Cardiac septum (tissue), 1 donor: ENCODE measurements around the gene TEX261. TPM values are rescaled to one million over a fixed set of nuclear protein-coding genes. Genes with fewer than 3 reads are reported as not detected.
"Not testable (repeated sequence)": the region's sequence is repeated elsewhere in the genome, so short reads cannot be mapped to it uniquely, and the experiment has no call there.

Experiments
- DNase-seq: peaks from one replicate; pipeline ENCODE4 v3.0.0-alpha.2; 2020; ENCODE audit warnings: low spot score
- intact Hi-C: fragments of 100-400 bp; cut with DNase I; formaldehyde crosslinking; loops from one replicate; pipeline ENCODE4 v1.14.0; 2022
- long read RNA-seq: library from polyadenylated mRNA; unstranded; transcript quantifications from one replicate; pipeline ENCODE4 v2.0.0, GENCODE V29; 2021
- total RNA-seq: library from RNA; stranded (reverse); fragmentation: NEBNext Ultra II Directional; extraction: Animal tissue kit (Norgen Biotek cat#: 25700); gene quantifications from one replicate; pipeline ENCODE4 v1.2.1, GENCODE V29; 2021
- donor health status: DM: no; HTN: no; CAD: no.

Gene TEX261
- 46.1 TPM for total RNA-seq
- long read RNA-seq, transcript TEX261-201 (6 exons, 3,441 nt), result major isoform, 43 of 65 reads
- long read RNA-seq, partial matches to known transcripts, result 1 of 65 reads
- long read RNA-seq, other reads (novel, unspliced or antisense), result 19 of 65 reads

DNA sequence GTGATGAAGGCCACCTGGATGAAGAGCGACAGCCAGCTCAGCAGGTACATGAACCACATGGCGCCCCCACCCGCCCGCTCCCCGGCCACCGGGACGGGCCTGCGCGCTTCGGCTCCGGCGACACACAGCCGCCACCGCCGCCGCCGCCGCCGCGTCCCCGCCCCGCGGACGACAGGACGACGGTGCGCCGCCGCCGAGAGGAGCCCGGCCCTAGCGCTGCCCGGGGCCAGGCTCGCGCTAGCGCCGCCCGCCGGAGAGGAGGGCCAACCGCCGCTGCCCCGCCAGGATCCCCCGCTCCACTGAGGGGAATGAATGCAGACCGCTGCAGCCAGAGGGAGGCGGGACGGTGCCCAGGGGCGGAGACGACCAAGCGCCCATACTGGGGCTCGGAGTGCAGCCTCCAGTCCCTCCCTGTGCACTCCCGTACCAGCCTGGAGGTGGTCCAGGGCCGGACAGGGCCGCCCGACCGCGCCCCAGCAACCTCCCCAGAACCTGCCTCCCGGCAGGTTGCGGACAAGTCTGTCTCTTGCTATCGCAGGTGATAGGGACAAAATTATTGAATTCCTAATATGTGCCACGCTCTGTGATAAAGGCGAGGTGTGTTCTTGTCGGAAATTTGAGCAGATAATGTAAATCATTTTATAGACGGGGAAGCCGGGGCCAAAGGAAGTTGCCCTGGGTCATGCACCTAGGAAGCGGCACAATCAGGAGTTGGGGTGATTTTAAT is at the start of gene TEX261:
TSS of gene TEX261 (minus strand) at position 175 of the 727 bp plus-strand sequence. CDS start at position 59, 116 bp downstream.
- intact Hi-C loops, result loop anchor here (5.0 kb wide), 1 partner anchor 72 kb away; the partner anchor contains the start of gene NAGK

DNA sequence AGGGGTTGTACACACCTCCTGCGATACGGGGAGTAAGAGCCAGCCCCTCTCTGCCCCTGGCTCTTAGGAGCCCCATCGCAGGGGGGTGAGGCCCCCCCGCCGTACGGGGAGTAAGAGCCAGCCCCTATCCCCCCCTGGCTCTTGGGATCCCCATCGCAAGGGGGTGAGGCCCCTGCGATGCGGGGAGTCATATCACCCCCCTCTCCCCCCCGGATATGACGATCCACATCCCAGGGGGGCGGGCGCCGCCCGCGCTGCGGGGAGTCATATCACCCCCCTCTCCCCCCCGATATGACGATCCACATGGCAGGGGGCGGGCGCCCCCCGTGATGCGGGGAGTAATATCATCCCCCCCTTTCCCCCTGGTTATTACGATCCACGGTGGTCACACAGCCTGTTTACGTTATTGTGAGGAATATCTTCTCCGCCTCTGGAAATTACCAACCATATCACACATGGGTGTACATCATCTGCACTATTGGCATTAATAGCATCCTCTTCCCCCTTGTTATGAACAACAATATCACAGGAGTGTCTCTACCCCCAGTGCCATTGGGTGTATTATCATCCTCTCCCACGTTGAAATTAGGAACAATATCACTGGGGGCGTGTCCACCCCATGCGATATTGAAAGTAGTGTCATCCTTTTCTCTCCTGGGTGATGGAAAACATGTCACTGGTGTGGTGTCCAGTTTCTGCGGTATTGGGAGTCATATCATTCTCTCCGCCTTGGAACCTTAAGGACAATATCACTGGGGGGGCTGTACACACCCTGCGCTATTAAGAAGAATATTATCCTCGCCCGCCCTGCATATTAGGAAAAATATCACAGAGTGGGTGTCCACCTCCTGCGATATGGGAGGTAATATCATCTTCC is 49.1 kb upstream of the TEX261 start:
- DNase-seq, result no peak
- intact Hi-C loops, result no loop called here

More for the DNA sequence above, at the start of gene TEX261:
- peak; percentile 95 for DNase-seq

DNA sequence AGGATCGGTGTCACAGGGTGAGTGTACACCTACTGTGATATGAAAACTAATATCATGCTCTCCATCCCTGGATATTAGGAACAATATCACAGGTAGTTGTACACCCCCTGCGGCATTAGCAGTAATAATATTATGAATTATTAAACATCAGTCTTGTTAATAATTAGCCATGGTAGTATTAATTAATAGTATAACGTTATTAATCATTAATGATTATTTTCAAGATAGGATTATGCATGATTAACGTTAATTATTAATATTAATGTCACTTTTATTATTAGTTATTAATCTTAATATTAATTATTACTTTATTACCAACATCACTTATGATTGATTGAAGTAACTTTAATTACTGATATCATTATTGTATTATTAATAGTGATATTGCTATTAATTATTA is 47.6 kb upstream of the TEX261 start:
- no peak for DNase-seq
- intact Hi-C loops, result no loop called here

DNA sequence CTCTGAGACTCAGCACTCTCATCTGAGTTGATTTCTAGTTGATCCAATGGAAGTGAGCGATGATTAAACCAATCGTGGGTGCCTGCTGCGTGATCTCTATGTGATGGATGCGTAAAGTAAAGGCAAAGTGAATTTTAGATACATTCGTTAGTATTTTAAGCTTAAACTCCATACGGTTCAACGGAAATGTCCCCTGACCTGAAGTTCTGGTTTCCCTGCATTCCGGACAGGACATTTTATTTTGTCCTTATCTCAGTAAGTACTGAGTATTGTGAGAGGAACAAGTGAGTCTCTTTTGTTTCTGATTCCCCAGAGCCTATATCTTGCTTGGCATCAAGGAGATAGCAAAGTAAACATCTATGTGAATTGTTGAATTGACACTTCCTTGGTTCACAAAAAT is 41.6 kb upstream of the TEX261 start:
- DNase-seq, intact Hi-C loops: not testable (repeated sequence)

DNA sequence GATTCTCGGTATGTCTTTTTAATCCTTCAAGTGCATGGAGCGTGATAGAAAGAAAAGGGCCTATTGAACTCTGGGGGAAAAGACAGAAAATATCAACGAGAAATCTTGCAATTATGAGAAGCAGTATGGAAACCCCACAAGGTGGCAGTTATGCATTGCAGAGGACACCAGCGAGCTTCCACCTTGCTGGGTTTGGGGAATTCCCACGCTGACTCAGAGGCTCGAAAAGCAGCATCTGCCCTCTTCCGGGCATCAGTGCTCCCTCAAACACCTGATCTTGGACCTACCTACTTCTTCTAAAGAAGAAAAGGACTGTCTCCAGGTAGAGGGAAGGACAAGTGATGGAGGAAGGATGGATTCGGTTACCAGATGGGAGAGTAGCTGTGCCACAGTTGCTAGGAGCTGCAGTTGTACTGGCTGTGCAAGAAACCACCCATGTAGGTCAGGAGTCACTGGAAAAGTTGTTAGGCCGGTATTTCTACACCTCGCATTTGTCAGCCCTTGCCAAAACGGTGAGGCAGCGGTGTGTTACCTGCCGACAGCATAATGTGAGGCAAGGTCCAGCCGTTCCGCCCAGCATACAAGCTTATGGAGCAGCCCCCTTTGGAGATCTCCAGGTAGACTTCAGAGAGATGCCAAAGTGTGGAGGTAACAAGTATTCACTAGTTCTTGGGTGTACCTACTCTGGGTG is 29.0 kb upstream of the TEX261 start:
- DNase-seq, intact Hi-C loops: not testable (repeated sequence)

DNA sequence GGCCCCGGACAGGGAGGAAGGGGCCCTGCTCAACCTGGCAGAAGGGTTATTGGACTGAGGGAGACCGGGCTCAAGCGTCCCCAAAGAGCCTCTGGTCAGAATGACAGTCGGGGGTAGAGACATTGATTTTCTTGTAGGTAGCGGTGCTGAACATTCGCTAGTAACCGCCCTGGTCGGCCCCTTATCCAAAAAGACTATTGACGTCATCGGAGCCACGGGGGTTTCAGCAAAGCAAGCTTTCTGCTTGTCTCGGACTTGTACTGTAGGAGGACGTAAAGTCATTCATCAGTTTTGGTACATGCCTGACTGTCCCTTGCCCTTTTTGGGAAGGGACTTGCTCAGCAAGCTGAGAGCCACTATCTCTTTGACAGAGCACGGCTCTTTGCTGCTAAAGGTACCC is 26.7 kb upstream of the TEX261 start:
- DNase-seq, intact Hi-C loops: not testable (repeated sequence)

DNA sequence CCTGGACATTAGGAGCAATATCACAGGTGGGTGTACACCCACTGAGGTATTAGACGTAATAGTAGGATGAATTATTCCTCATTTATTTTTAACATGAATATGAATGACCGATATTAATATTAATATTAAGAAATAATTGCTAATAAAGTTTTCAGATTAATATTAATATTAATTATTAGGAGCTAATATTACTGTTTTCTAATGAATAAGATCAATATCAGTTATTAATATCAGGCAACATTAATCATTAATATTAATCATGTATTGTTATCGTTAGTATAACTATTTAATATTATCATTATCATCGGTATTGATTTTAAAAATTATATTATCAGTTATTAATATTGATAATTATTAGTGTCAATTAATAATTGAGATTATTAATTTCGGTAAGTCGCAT is 25.3 kb upstream of the TEX261 start:
- intact Hi-C loops, DNase-seq: not testable (repeated sequence)

DNA sequence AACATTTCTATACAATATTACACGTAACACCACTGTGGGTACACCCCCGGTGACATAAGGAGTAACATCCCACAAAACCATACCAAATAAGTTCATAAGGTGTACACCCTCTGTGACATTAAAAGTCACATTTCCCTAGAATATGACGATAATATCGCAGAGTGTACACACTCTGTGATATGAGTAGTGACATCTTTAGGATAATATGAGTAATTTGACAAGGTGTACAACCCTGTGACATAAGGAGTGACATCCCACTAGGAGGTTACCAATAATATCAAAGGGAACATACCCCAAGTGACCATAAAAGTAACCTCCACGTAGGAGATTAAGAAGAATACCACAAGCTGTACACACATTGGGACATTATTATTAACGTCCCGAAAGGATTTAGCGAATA is 24.0 kb upstream of the TEX261 start:
- intact Hi-C loops, result no loop called here
- no peak for DNase-seq

DNA sequence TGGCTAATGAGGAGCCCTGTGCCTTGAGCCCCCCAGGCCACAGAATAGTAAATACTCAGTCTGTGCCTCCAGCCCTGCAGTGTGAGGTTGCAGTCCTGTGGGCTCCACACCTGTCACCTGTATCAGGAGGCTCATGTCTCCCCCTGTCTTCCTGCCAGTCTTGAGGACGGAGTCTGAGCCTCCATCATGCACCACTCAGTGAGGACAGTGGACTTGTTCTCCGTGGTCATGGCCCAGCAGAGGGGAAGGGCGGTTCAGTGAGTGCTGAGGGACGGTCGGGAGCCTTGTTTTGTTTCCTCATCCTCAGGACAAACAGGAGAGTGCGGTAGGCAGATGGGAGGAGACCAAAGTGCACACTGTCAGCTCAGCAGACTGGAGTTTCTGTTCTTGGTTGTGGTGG is 17.1 kb upstream of the TEX261 start:
- DNase-seq, result peak; percentile 67

DNA sequence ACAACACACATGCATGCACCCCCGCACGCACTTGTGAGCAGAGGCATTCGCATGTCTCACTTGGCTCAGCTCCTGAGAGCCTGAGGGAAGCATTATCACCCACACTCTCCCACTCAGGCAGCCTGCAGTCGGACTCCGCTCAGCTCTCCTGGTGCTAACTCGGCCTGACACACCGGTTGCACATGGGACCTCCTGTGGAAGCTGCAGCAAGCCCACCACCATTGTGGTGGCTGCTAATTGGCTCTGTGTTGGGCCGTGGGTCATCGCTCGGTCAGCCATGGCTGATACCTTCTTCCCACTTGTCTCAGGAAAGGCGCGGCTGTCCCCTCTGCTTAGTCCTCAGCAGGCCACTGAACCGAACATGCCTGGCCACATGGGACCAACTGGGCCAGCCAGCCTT is 13.7 kb upstream of the TEX261 start:
- DNase-seq, result peak; percentile 55
- intact Hi-C loops, result no loop called here

More for the DNA sequence above, 17.1 kb upstream of the TEX261 start:
- intact Hi-C loops, result not testable (repeated sequence)

DNA sequence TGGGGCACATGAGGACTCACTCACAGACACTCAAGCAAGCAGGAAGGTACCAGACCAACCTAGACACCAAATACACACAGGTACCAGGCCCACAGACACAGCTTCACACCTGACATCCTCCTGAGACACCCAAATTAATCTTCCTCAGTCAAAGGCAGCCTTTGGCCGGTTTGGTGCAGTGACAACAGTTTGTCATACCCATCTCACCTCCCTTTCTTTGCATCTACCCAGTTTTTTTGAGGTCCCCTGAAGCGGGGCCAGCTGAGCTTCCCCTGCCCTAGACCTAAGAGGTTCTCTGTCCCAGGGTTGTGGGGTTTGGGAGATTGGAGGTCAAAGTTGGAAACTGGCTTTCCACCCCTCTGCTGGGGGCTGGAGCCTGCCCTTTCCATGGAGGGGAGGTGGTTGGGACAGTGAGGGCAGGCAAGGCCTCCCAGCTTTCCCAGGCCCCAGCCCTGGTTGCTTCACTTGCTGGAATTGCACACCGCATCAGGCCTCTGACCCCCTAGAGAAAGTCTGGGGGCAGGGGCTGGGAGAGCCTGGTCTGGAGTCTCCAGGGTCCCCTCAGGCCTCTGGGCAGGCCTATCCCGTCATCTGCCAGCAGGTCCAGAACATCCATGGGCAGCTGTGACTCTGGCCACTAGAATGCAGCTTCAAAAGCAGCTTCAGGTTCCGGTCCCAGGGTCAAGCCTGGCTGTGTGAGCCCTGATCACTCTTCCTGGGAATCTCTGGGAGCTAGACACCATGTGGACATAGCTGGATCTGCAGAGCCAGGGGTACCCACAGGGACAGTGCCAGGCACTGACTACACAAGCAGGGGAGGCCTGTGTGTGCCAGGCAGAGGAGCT is 12.5 kb upstream of the TEX261 start:
- DNase-seq, result peak; percentile 67
- intact Hi-C loops, result no loop called here

DNA sequence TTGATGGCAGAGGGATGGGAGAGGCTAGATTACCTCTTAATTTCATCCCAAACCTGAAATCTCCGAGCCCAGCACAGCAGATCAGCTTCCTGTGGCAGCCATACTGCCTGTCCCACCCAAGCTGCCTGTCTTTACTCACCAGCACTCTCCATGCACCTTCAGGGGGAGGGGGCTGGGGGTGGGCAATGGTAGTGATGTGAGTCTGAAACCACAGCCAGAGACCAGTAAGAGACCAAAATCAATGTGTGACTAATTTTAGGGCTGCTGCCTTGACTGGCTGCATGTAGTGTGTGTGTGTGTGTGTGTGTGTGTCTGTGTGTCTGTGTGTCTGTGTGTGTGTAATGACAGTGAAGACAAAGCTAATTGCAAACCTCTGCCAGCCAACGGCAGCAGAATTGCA is 11.7 kb upstream of the TEX261 start:
- intact Hi-C loops, result no loop called here
- no peak for DNase-seq

DNA sequence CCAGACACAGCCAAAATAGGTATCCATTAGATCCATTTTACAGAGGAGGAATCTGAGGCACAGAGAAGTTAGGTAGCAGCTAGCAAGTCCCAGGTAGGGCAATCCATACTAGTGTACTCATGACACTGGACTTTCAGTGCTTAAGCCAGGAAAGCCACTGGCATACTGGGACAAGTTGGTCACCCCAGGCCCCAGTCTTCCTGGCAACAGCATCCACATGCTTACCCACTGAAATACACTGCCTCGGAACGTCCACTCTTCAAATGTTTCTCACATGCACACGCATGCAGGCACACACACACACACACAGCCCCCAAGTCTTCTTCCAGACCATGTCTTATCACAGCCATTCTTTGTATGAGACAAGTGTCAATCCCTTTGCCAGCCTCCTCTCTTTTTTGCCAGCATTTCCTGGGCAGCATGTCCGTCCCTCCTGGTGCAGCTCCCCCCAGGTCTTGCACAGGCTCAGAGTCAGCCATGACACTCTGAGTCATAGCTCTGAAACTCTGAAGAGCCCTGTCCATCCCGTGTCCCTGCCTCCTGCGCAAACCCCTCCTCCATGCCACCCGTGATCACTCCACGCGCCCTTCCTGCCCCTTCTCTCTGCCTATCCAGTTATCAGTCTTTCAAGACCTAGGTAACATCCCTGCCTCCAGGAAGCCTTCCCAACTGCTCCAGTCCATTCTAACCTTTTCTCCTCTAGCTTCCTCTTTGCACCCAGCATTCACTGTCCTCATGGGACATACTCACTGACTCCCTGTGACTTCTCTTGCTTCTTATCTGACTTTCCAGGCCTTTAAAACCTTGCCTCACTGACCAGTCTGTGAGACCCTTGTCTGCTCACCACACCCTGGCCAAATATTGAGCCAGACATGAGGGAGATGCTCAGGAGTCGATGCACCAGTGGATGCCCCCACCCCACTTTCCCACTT is 10.9 kb upstream of the TEX261 start:
- no peak for DNase-seq
- intact Hi-C loops, result no loop called here

DNA sequence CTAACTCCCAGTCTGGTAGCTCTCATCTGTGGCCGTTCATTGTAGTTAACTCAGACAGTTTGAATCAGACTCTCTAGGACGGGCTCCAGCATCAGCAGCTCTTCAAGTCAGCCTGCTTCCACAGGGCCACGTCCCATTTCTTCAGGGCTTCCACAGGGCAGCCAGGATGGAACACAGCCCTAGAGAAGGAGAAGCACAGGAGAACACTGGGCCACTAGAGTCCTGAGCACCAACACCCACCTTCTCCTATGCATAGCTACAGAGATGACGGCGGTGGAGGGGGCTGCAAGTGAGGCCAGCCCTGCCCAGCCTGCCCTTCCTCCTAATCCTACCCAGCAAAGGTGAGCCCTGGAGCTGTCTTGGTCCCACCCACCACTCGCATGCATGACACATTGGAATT is 10.2 kb upstream of the TEX261 start:
- DNase-seq, result peak; percentile 61

DNA sequence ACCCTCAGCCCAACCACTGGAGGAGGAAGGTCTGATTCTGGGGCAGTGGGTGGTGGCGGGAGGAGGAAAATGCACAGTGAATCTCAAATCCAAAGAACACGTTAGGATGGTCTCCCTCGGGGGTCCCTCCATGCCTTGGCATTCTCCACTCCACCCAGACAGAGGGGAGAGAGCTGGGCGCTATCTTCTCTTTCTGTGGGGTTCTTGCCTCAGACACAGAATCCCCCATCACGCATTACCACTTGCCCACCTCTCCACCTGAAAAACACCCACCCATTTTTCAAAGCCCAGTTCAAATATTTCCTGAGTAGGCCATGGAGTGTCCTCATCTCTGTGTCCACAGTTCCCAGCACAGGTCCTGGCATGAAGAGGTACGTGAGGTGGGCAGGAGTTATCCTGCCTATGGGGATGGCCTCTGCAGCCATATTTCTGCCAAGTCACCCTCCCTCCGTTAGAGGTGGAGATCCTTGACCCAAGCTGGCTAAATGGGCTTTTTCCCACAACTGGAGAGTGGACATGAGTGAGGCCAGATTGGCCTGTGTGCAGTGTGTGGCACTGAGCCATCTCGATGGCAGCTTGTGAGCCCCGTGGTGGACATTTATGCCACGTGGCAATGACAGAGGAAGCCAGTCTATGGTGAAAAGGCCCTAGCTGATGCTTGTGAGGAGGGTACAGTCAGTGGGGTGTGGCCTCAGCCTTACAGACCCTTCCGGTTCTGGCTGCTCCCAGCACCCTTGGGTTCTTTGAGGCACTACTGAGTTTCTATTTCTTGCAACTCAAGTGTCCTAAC is 9.5 kb upstream of the TEX261 start:
- intact Hi-C loops, result no loop called here
- peak; percentile 55 for DNase-seq

More for the DNA sequence above, 10.2 kb upstream of the TEX261 start:
- intact Hi-C loops, result no loop called here

DNA sequence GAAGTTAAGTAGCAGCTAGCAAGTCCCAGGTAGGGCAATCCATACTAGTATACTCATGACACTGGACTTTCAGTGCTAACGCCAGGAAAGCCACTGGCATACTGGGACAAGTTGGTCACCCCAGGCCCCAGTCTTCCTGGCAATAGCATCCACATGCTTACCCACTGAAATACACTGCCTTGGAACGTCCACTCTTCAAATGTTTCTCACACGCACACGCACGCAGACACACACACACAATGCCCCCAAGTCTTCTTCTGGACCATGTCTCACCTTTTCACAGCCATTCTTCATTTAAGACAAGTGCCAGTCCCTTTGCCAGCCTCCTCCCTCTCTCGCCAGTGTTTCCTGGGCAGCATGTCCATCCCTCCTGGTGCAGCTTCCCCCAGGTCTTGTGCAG is 8.7 kb upstream of the TEX261 start:
- peak; percentile 29 for DNase-seq
- intact Hi-C loops, result no loop called here

DNA sequence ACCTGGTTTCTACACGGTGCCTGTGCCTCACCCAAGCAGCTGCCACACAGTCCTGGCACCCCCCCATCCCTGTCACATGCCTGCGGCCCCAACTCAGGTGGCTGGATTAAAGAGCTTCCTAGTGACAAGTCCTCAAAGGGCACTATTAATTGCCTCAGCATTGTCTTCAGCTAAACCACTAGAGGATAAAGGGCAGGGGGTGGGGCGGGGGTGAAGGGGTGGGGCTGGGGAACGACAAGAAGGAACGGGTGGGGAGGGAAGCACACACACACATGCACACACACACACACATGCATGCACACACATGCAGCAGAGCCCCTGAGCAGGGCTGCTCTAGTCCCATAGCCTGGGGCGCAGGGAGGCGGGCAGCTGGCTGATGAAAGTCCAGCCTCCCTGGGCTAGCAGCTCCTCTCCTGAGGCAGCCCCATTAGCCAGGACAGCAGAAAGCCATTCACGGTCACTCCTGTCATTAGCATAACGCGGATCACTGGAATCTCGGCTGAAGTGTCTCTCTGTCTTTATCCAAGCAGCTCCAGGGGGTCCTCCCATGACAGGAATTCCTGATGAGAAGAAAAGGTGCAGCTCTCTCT is 7.4 kb upstream of the TEX261 start:
- intact Hi-C loops, result no loop called here

More for the DNA sequence above, 7.4 kb upstream of the TEX261 start:
- peak; percentile 41 for DNase-seq
